NT2/D1 (cell line): ENCODE results near the gene GNAO1.

Experiments used
- SUZ12 ChIP-seq: IDR thresholded peaks from 2 replicates; pipeline ENCODE4 v1.6.1; 2011; ENCODE audit not compliant: insufficient read length, insufficient read depth; ENCODE audit errors: extremely low read depth
- YY1 ChIP-seq: IDR thresholded peaks from 2 replicates; pipeline ENCODE4 v1.6.1; 2011; ENCODE audit not compliant: insufficient read length, insufficient read depth
- ZNF274 ChIP-seq: IDR thresholded peaks from 2 replicates; pipeline ENCODE4 v1.6.1; 2011; ENCODE audit warnings: mild to moderate bottlenecking, low read depth, low read length

- TF ChIP-seq ZNF274 (no peak), YY1 (no peak), SUZ12 (no peak)
Measured at GRCh38 chr16:56341656-56342399, 150.5 kb downstream of the GNAO1 start.
